H1 (cell line): Measurements from ENCODE around the gene NRTN. TPM values are rescaled to one million over a fixed set of nuclear protein-coding genes. Genes with fewer than 3 reads are reported as not detected.

ENCODE experiments used
- CTCF ChIA-PET: fragments of 300-600 bp; sonication (Branson Sonifier 250); formaldehyde crosslinking; loops from one replicate; lab custom pipeline; 2021; ENCODE audit not compliant: partially characterized antibody; lab: Charles Lee
- POLR2A ChIA-PET: fragments of 300-600 bp; sonication (Branson Sonifier 250); formaldehyde crosslinking; loops from one replicate; lab custom pipeline; 2021; ENCODE audit warnings: inconsistent platforms; ENCODE audit not compliant: partially characterized antibody; lab: Charles Lee
- DNase-seq, 2 experiments: peaks; one replicate each; pipeline versions ENCODE4 v3.0.0 to v3.0.0-alpha.2; 2010 to 2022; ENCODE audit warnings: low spot score in 2 of 2, low read depth in 1 of 2, mixed read lengths in 1 of 2
- FAIRE-seq: peaks from 2 replicates; lab custom pipeline; 2011; peaks lifted over from hg19 to GRCh38; lab: Jason Lieb, UNC
- H2AFZ ChIP-seq: 2 replicates; pipeline ENCODE4 v1.8.1; 2012; ENCODE audit warnings: low read length, inconsistent platforms
- H2AK5ac ChIP-seq: 2 replicates; pipeline ENCODE4 v1.6.1; 2013; ENCODE audit warnings: low read depth, low read length
- H2BK120ac ChIP-seq: replicated peaks from 2 replicates; pipeline ENCODE3; 2013; ENCODE audit warnings: low read depth, low read length, inconsistent platforms
- H2BK12ac ChIP-seq: 2 replicates; pipeline ENCODE4 v1.6.1; 2013; ENCODE audit warnings: low read depth, low read length
- H2BK15ac ChIP-seq: 2 replicates; pipeline ENCODE4 v1.6.1; 2013; ENCODE audit warnings: low read length
- H2BK20ac ChIP-seq: 2 replicates; pipeline ENCODE4 v1.6.1; 2013; ENCODE audit warnings: low read length
- H2BK5ac ChIP-seq: 2 replicates; pipeline ENCODE4 v1.6.1; 2013; ENCODE audit warnings: low read depth, low read length
- H3K14ac ChIP-seq: 2 replicates; pipeline ENCODE4 v1.6.1; 2013; ENCODE audit warnings: inconsistent platforms; ENCODE audit not compliant: insufficient read length
- H3K18ac ChIP-seq: 2 replicates; pipeline ENCODE4 v1.6.1; 2013; ENCODE audit warnings: low read length; ENCODE audit errors: extremely low read depth
- H3K23ac ChIP-seq: 2 replicates; pipeline ENCODE4 v1.6.1; 2013; ENCODE audit warnings: inconsistent platforms; ENCODE audit not compliant: insufficient read length
- H3K23me2 ChIP-seq: 2 replicates; pipeline ENCODE4 v1.6.1; 2013; ENCODE audit warnings: low read depth, low read length
- H3K27ac ChIP-seq: 2 replicates; pipeline ENCODE4 v1.6.1; 2011; ENCODE audit warnings: low read depth, low read length, inconsistent platforms
- H3K27me3 ChIP-seq, 4 experiments: replicated peaks in 1 of 4; 1 replicate in 1 of 4; 2 replicates in 3 of 4; pipeline versions ENCODE4 v1.6.1 to v1.8.1; 2011 to 2013; ENCODE audit warnings: low read length in 3 of 4, mild to moderate bottlenecking in 3 of 4, inconsistent platforms in 2 of 4, mixed read lengths in 2 of 4, moderate library complexity in 1 of 4; ENCODE audit not compliant: control insufficient read depth in 3 of 4, insufficient read depth in 3 of 4; ENCODE audit errors: extremely low read depth in 1 of 4
- H3K36me3 ChIP-seq, 4 experiments: 2 replicates each; pipeline versions ENCODE4 v1.6.1 to v1.8.1; 2011 to 2013; ENCODE audit warnings: mild to moderate bottlenecking in 4 of 4, low read length in 3 of 4, moderate library complexity in 2 of 4, control low read depth in 1 of 4, inconsistent platforms in 1 of 4; ENCODE audit not compliant: insufficient read depth in 4 of 4, control insufficient read depth in 2 of 4
- H3K4ac ChIP-seq: replicated peaks from 2 replicates; pipeline ENCODE3; 2013; ENCODE audit warnings: low read length, low read depth, mixed read lengths, inconsistent platforms; ENCODE audit not compliant: insufficient read length
- H3K4me1 ChIP-seq, 4 experiments: replicated peaks in 1 of 4; 1 replicate in 1 of 4; 2 replicates in 3 of 4; pipeline versions ENCODE4 v1.6.1 to v1.8.1; 2011 to 2013; ENCODE audit warnings: low read length in 3 of 4, inconsistent platforms in 2 of 4, mixed read lengths in 1 of 4; ENCODE audit not compliant: insufficient read depth in 4 of 4, control insufficient read depth in 3 of 4
- H3K4me2 ChIP-seq, 2 experiments: 2 replicates each; pipeline versions ENCODE4 v1.6.1 to v1.8.1; 2011 to 2013; ENCODE audit warnings: low read depth in 2 of 2, low read length in 2 of 2, control low read depth in 1 of 2, inconsistent platforms in 1 of 2, mild to moderate bottlenecking in 1 of 2; ENCODE audit not compliant: insufficient read depth in 1 of 2
- H3K4me3 ChIP-seq, 4 experiments: fragments of 200-600, 300-600 bp in 1 of 4; sonication (generic), shearing (Covaris generic), sonication (Bioruptor Twin) in 1 of 4; 2 replicates each; pipeline versions ENCODE4 v1.5.1 to v1.8.1; 2011 to 2016; ENCODE audit warnings: low read length in 4 of 4, low read depth in 3 of 4, control low read depth in 2 of 4, inconsistent platforms in 2 of 4, mild to moderate bottlenecking in 2 of 4, mixed read lengths in 1 of 4, moderate library complexity in 1 of 4; ENCODE audit not compliant: insufficient read depth in 2 of 4; ENCODE audit errors: extremely low read depth in 1 of 4
- H3K56ac ChIP-seq: replicated peaks from 2 replicates; pipeline ENCODE3; 2013; ENCODE audit warnings: low read depth, mild to moderate bottlenecking, mixed read lengths, low read length, inconsistent platforms; ENCODE audit not compliant: insufficient read length
- H3K79me1 ChIP-seq: 2 replicates; pipeline ENCODE4 v1.6.1; 2013; ENCODE audit warnings: low read depth, low read length, control low read depth
- H3K79me2 ChIP-seq, 2 experiments: 2 replicates each; pipeline versions ENCODE4 v1.6.1 to v1.8.1; 2012 to 2013; ENCODE audit warnings: low read length in 2 of 2, mild to moderate bottlenecking in 2 of 2, inconsistent platforms in 1 of 2; ENCODE audit not compliant: insufficient read depth in 2 of 2, control insufficient read depth in 1 of 2
- H3K9ac ChIP-seq, 4 experiments: replicated peaks in 1 of 4; 1 replicate in 1 of 4; 2 replicates in 3 of 4; pipeline versions ENCODE4 v1.6.1 to v1.8.1; 2011 to 2013; ENCODE audit warnings: low read depth in 3 of 4, low read length in 3 of 4, control low read depth in 2 of 4, mild to moderate bottlenecking in 2 of 4, moderate library complexity in 2 of 4, inconsistent platforms in 1 of 4; ENCODE audit errors: extremely low read depth in 1 of 4
- H3K9me3 ChIP-seq, 2 experiments: 2 replicates each; pipeline versions ENCODE4 v1.6.1 to v1.8.1; 2012 to 2013; ENCODE audit warnings: mild to moderate bottlenecking in 2 of 2, moderate library complexity in 2 of 2, control low read depth in 1 of 2, inconsistent platforms in 1 of 2, low read depth in 1 of 2, low read length in 1 of 2, mixed read lengths in 1 of 2; ENCODE audit not compliant: insufficient read depth in 2 of 2
- H4K20me1 ChIP-seq, 2 experiments: replicated peaks in 1 of 2; 2 replicates each; pipeline versions ENCODE3 to v1.8.1; 2011 to 2013; ENCODE audit warnings: inconsistent platforms in 2 of 2, low read length in 2 of 2, mild to moderate bottlenecking in 1 of 2; ENCODE audit not compliant: insufficient read depth in 2 of 2, control insufficient read depth in 1 of 2
- H4K5ac ChIP-seq: 2 replicates; pipeline ENCODE4 v1.6.1; 2013; ENCODE audit warnings: low read length, low read depth, mixed read lengths, inconsistent platforms; ENCODE audit not compliant: insufficient read length
- H4K8ac ChIP-seq: 2 replicates; pipeline ENCODE4 v1.8.0; 2013; ENCODE audit warnings: mild to moderate bottlenecking, moderate library complexity, low read length, inconsistent platforms; ENCODE audit not compliant: insufficient read depth; ENCODE audit errors: extremely low read depth
- H4K91ac ChIP-seq: replicated peaks from 2 replicates; pipeline ENCODE3; 2013; ENCODE audit warnings: low read length, mixed read lengths, inconsistent platforms; ENCODE audit not compliant: insufficient read length
- BACH1 ChIP-seq: IDR thresholded peaks from 2 replicates; pipeline ENCODE4 v1.6.1; 2012; ENCODE audit warnings: low read length, improper control_type of control experiment
- EP300 ChIP-seq, 2 experiments: IDR thresholded peaks; 1 replicate in 1 of 2; 2 replicates in 1 of 2; pipeline ENCODE4 v1.6.1; 2011 to 2012; ENCODE audit warnings: low read depth in 2 of 2, low read length in 2 of 2, mild to moderate bottlenecking in 2 of 2, borderline replicate concordance in 1 of 2, inconsistent platforms in 1 of 2, moderate library complexity in 1 of 2
- FOSL1 ChIP-seq: IDR thresholded peaks from 2 replicates; pipeline ENCODE4 v1.6.1; 2011; ENCODE audit warnings: mild to moderate bottlenecking, low read depth, low read length, moderate library complexity; ENCODE audit not compliant: insufficient read depth
- GTF2F1 ChIP-seq: IDR thresholded peaks from 2 replicates; pipeline ENCODE4 v1.6.1; 2012; ENCODE audit warnings: low read depth, low read length, improper control_type of control experiment, borderline replicate concordance
- JUN ChIP-seq: IDR thresholded peaks from 2 replicates; pipeline ENCODE4 v1.6.1; 2011; ENCODE audit warnings: low read depth, mild to moderate bottlenecking, improper control_type of control experiment, low read length
- KDM1A ChIP-seq: fragments of 200-600, 300-600 bp; sonication (generic); IDR thresholded peaks from 2 replicates; pipeline ENCODE4 v1.7.1; 2016; ENCODE audit warnings: mild to moderate bottlenecking, low read length, borderline replicate concordance
- PHF8 ChIP-seq: fragments of 200-600 bp; sonication (generic); conservative IDR thresholded peaks from 2 replicates; pipeline ENCODE4 v1.7.1; 2012; ENCODE audit warnings: low read depth, mild to moderate bottlenecking, inconsistent platforms, low read length, moderate library complexity
- RBBP5 ChIP-seq: IDR thresholded peaks from 2 replicates; pipeline ENCODE4 v1.7.1; 2012; ENCODE audit warnings: low read depth, mild to moderate bottlenecking, inconsistent platforms, low read length, moderate library complexity, borderline replicate concordance
- SAP30 ChIP-seq: fragments of 300-600 bp; sonication (generic); IDR thresholded peaks from 2 replicates; pipeline ENCODE4 v1.7.1; 2012; ENCODE audit warnings: low read length, moderate library complexity, mild to moderate bottlenecking, inconsistent platforms; ENCODE audit not compliant: insufficient read depth, insufficient replicate concordance
- SRF ChIP-seq: IDR thresholded peaks from 2 replicates; pipeline ENCODE4 v1.6.1; 2011; ENCODE audit warnings: mild to moderate bottlenecking, low read depth, low read length, moderate library complexity
- TAF1 ChIP-seq: IDR thresholded peaks from 2 replicates; pipeline ENCODE4 v1.6.1; 2011; ENCODE audit warnings: mild to moderate bottlenecking, low read depth, low read length
- YY1 ChIP-seq: IDR thresholded peaks from 2 replicates; pipeline ENCODE4 v1.6.1; 2011; ENCODE audit warnings: low read depth, mild to moderate bottlenecking, low read length
- WGBS, 2 experiments: shearing (Covaris generic) in 1 of 2; methylation state at CpG; one replicate each; pipeline versions ENCODE4 v1.1.6 to v1.1.7; 2013 to 2015; ENCODE audit warnings: low lambda C conversion rate in 2 of 2, mixed read lengths in 2 of 2, inconsistent platforms in 1 of 2, low coverage in 1 of 2, missing lambda C conversion rate in 1 of 2; ENCODE audit not compliant: insufficient replicate concordance in 2 of 2, insufficient coverage in 1 of 2, insufficient read length in 1 of 2; ENCODE audit errors: extremely low coverage in 1 of 2, missing lambda C conversion rate in 1 of 2; 5-methylcytosine and 5-hydroxymethylcytosine counted together
- polyA plus RNA-seq, 7 experiments: library from polyadenylated mRNA; depleted of rRNA in 3 of 7; stranded (reverse) in 5 of 7; unstranded in 2 of 7; fragments of >200 nt in 5 of 7; fragments of 200-250 nt in 2 of 7; gene quantifications; 1 replicate in 5 of 7; 2 replicates in 1 of 7; 4 replicates in 1 of 7; pipeline versions ENCODE4 v1.2.1 to v1.2.3, GENCODE V29; 2011 to 2013; ENCODE audit warnings: missing spikeins in 2 of 7, mixed read lengths in 2 of 7
- total RNA-seq: library from RNA; stranded (reverse); fragmentation: NEBNext Ultra II Directional; extraction: Animal tissue kit (Norgen Biotek cat#: 25700); gene quantifications from 2 replicates; pipeline ENCODE4 v1.2.1, GENCODE V29; 2021
- TF ChIP-seq, protein P1 (sequence below): IDR thresholded peaks from 2 replicates; pipeline ENCODE4 v1.6.1; 2011; ENCODE audit warnings: low read depth, mild to moderate bottlenecking, low read length; ENCODE audit not compliant: insufficient read depth

NRTN gene
- total and polyA plus RNA-seq, 2 of the 8 experiments (the other 6 are each of a cell fraction or from before 2014, with no cell fraction given), result 3.9 to 5.3 TPM

DNA sequence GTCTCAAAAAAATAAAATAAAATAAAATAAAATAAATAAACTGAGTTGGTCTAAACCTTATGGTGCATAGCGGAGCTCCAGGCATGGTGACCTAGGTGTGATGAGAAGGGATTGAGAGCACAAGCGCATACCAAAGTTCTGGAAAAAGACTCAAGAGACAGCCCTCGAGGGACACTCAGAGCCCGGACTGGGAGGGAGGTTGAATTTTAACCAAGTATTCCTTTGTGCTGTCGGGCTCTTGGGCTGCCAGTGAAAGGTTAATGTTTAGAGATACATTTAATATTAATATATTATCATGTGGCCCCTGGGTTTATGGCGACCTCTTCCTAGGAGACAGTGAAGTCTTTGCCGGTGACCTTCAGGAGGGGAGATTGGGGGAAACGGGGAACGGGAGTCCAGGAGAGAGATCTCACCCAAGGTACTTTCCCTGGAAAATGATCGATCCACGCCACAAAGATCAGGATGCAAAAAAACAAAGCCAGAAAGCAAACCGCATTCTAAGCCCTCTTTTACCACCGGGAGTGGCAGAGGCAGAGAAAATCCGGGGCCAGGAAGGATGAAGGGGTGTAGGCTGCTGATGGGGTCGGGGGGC is 33.0 kb downstream of the NRTN start:
- POLR2A ChIA-PET, result interaction anchor here (3.0 kb wide), 1 partner anchor 9 kb away, joined by 16 read pairs; no protein-coding TSS in a partner anchor
- H2BK12ac ChIP-seq, result no peak overlapping the region
- H3K23ac ChIP-seq, result no peak overlapping the region
- H4K91ac ChIP-seq, result no peak overlapping the region
- H3K9ac ChIP-seq, result no peak overlapping the region
- H3K18ac ChIP-seq, result no peak overlapping the region
- H3K4me2 ChIP-seq, result no peak overlapping the region
- H3K27ac ChIP-seq, result no peak overlapping the region
- H2BK120ac ChIP-seq, result no peak overlapping the region
- FAIRE-seq (no peak), DNase-seq (no peak)
- no peaks in the 10 kb centered on the region for H3K79me2 ChIP-seq
- no peak overlapping the region for H2BK15ac ChIP-seq
- no peaks in the 10 kb centered on the region for H4K20me1 ChIP-seq
- H3K56ac ChIP-seq, result no peak overlapping the region
- no peak overlapping the region for H3K4ac ChIP-seq
- no peak overlapping the region for H3K14ac ChIP-seq
- no peaks in the 10 kb centered on the region for H3K79me1 ChIP-seq
- no peak overlapping the region for H4K8ac ChIP-seq
- H3K27me3 ChIP-seq, result peaks cover 0 to 3% (median 0%) of the 10 kb centered on the region in 4 experiments; a peak in 3 of 7 replicates
- CTCF ChIA-PET, result interaction anchor here (2.8 kb wide), 1 partner anchor 34 kb away, joined by 6 read pairs; no protein-coding TSS in a partner anchor
- no peaks in the 10 kb centered on the region for H3K23me2 ChIP-seq
- no peaks in the 10 kb centered on the region for H3K9me3 ChIP-seq
- H3K36me3 ChIP-seq, result no peaks in the 10 kb centered on the region
- no peak overlapping the region for H2AK5ac ChIP-seq
- H3K4me3 ChIP-seq, result no peak overlapping the region
- H2BK20ac ChIP-seq, result no peak overlapping the region
- no peaks in the 10 kb centered on the region; a peak in 1 of 7 replicates for H3K4me1 ChIP-seq
- no peak overlapping the region for H2BK5ac ChIP-seq
- H4K5ac ChIP-seq, result no peak overlapping the region
- no peak overlapping the region for H2AFZ ChIP-seq
- 91% methylated on average over 15 of the region's 15 CpGs; no CpG with 5 or more reads in 1 of the 2 experiments for WGBS, 2 experiments
- no peak for TF ChIP-seq TAF1
- TF ChIP-seq FOSL1, result no peak
- TF ChIP-seq RBBP5, result no peak
- no peak for TF ChIP-seq SRF
- no peak for TF ChIP-seq PHF8
- no peak for TF ChIP-seq KDM1A
- TF ChIP-seq, protein P1, sequence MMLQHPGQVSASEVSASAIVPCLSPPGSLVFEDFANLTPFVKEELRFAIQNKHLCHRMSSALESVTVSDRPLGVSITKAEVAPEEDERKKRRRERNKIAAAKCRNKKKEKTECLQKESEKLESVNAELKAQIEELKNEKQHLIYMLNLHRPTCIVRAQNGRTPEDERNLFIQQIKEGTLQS, result no peak
- TF ChIP-seq EP300 (IDR thresholded peaks at IDR 0.05; ENCODE audit: borderline replicate concordance in 1 of 2, low read depth in 2 of 2, low read length in 2 of 2), result no peak
- TF ChIP-seq GTF2F1, result no peak
- no peak for TF ChIP-seq SAP30
- no peak for TF ChIP-seq BACH1
- TF ChIP-seq JUN, result no peak
- TF ChIP-seq YY1, result no peak
